HG03064 (cell line): Measurements from ENCODE around the gene C1QL1.

Source experiments
- ATAC-seq: cut with Tn5 transposase; IDR thresholded peaks from one replicate; pipeline ENCODE4 v1.9.1; 2021; ENCODE audit warnings: low read depth; ENCODE audit not compliant: unreplicated experiment

The C1QL1 gene

DNA sequence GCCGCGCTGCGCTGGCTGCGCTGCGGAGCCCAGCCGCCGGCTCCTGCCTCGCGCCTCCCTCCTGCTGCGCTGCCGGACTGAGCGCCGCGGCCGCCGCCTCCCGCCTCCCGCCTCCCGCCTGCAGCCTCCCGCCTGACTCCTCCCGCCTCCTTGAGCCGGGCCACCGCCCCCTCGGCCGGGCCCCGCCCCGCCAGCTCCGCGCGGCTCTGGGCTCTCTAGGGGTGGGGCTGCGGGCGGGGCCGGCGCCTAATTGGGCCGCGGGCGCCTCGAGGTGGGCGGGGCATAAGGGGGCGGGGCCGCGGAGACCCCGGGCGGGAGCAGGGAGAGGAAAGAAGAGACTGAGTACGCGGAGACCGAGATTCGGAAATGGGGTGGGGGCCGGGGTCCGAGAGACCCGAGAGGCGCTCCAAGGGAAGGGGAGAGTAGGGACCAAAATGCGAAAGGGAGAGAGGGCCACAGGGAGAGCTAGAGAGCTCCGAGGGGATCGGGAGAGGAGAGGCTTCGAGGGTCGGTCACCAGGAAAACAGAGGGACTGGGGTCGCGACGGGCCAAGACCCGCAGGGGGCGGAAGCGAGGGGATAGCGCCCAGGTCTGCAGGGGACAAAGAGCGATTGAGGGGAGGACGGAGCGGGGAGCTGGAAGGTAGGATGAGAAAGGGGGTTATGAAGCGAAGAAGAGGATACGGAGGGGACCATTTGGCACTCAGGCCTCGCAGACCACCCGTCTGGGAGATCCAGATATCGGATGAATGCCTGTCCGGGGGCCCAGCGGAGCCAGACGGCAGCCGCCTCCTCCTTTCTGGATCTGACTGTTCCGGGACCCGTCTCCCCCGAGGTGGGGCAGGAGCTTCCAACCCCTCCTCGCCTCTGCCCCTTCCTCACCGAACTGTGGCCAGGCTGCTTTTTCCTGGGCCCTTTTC is at the start of gene C1QL1:
Gene C1QL1 (minus strand): TSS at position 79 of the 919 bp plus-strand sequence. CDS start 255 bp downstream, outside the sequence.
- ATAC-seq, result peak; percentile 73

DNA sequence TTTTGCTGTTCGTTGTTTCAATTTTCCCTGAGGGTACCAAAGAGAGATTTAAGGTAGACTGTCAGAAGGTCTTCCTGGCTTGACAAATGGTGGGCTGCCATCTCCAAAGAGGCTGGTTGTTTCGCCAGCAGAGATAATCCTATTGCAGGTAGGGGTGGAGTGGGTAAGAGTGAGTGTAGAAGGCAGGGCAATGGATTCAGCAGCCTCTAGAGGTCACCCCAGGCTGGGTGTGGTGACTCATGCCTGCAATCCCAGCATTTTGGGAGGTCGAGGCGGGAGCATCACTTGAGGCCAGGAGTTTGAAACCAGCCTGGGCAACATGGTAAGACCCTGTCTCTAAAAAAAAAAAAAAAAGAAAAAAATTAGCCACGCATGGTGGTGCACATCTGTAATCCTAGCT is 48.7 kb upstream of the C1QL1 start:
- no peak for ATAC-seq

DNA sequence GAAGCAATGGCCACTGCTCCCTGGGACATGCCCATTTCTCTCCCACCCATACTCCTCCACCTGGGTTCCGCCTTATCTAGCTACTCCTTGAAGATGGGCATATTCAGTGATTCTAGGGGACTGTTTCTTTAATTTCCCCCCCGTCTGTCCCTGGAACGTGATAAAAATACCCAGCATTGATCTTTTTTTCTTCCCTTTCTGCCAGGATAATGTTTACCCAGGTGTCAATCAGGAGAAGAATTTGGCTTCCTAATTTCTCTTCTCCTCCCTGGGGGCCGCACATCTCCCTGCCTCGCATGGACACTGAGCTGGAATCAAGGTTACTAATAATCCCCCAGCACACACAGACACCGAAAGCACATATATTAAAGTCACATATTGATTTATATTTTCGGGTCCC is 48.1 kb upstream of the C1QL1 start:
- ATAC-seq, result no peak

DNA sequence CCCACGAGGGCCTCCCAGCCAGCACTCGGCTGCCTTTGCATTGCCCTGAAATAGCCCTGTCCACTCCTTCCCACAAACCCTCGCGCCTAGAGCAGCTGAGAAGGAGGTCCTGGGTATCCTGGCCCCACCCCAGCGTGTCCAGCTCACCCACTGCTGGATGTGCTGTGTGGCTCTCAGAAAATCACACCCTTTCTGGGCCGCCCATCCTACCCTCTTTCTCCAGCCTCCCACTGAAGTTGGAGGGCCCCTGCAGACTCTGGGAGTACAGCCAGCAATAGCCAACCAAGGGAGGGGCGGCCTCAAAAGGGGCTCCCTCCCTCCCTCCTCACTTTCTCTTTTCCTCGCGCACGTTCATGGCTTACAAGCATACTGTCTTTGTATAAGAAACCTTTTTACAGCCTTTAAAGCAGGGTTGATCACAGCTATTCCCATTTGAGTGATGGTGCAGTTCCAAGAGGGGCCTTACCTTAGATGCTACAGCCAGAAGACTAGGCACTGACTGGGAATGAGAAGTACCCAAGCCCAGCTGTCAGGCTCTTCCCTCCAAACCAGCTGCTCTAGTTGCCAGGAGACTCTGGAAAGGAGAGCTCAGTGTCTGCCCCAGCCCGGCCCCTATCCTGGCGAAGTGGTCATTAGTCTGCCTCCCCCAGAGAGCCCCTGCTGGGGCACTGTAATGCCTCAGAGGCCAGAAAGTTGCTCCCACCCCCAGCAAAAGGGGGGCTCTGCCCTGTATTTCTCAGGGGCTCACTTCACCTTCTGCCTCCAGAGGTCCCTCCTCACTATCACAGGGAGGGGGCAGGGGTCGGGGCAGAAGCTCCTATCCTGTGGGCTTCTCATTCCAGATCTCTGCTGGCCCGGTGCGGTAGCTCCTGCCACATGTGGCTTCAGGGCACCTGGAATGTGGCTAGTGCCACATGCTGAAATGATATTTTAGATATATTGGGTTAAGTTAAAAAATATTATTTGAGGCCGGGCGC is 45.2 kb upstream of the C1QL1 start:
- no peak for ATAC-seq

DNA sequence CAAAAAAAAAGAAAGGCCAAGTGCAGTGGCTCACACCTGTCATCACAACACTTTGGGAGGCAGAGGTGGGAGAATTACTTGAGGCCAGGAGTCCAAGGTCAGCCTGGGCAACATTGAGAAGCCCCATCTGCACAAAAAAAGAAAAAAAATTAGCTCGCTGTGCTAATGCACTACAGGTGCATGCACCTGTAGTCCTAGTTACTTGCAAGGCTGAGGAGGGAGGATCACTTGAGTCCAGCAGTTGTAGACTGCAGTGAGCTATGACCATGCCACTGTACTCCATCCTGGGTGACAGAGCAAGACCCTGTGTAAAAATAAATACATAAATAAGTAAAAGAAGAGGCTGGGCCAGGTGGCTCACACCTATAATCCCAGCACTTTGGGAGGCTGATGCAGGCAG is 43.7 kb upstream of the C1QL1 start:
- no peak for ATAC-seq

DNA sequence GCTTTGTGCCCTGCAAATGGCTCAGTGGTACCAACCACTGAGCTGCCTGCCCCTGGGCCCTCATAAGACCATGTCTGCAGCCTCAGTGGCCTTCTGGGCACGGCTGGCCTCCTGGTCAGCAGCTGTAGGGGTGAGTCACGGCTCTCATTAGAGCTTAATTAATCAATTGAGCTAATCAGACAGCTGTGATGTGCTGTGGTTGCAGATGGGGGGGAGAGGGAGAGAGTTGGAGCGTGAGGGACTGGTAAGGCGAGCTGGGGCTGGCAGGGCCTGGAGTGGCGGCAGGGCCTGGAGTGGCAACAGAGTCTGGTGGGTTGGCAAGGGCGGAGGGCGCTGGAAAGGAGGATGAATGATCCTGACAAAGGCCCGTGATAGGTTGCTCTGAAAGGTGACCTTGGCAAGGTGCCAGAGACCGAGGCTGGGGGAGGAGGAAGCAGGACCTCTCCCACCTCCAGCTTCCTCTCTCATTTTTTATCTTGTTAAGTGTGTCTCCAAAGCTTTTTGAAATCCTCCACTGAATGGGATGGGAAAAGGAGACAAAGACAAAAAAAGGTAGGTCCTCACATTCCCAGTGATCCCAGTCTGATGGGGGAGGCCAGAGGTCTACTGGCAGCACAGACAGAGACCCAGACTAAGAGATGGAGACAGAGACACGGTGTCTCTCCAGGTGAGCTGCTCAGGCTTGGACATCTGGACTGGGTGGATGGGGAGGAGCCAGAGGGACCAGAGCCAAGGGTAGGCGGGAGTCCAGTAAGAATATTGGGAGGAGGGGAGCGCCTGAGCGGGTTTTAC is 41.8 kb upstream of the C1QL1 start:
- no peak for ATAC-seq

DNA sequence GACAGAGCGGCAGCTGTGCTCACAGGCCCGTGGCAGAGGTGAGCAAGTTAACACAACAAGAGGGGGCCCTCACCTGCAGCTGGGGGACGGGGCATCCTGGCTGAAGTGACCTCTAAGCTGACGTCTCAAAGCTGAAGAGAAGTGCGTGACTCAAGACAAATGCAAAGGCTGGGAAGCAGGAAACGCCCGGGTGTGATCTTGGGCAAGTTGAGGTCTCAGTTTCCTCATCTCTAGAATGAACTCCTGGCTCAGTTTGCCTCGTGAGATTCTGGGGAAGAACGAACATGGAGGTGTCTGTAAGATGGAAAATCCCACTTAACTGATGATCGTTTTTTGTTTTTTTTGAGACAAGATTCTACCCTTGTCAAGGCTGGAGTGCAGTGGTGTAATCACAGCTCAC is 40.1 kb upstream of the C1QL1 start:
- no peak for ATAC-seq

DNA sequence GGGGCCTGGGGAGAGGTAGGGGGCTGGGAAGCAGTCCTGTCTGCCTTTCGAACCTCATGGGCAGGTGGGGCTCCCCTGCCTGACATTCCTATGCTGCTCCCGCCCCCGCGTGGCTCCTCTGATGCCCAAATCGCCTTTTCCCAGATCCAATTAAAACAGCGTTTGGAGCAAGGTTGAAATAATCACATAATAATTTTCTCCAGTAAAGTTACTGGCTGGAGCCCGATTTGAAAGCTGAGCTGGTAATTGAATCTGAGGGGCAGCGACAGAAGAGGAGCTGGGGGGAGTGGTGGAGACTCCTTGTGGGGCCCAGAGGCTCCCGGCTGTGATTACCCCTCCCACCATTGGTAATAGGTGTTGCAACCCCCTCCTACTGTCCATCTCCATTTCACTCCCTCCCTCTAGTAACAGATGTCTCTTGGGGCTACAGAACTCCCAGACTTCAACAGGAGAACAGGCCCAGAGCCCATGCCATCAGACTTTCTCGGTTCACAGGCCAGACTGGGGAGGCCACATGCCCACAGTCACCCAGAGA is 38.9 kb upstream of the C1QL1 start:
- no peak for ATAC-seq

DNA sequence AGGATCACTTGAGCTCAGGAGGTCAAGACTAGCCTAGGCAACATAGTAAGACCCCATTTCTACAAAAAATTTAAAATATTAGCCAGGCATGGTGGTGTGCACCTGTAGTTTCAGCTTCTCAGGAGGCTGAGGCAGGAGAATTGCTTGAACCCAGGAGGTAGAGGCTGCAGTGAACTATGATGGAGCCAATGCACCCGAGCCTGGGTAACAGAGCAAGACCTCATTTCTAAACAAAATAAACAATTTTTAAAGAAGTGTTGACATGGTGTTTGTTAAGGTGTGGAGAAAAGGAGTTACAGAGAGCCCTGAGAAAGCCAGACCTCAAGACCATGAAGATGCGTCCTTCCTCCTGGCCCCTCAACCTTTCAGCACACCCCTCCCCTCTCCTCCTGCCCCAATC is 37.6 kb upstream of the C1QL1 start:
- ATAC-seq, result no peak

DNA sequence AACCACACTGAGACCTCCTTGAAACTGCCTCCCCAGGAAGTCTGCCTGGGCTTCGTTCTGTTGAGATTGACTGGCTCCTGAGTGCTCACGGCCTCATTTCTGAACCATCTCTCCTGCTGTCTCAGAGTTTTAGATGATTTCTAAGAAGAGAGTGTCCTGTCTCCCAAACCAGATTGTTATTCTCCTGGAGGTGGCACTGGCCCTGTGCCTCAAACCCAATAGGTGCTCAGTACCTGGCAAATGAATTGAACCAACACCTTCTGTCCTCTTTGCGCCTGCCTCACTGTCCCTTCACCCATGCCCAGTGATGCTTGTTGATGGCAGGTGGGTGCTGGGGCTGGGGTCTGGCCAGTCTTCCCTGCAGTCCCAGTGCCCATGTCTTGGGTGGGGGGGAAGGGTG is 36.3 kb upstream of the C1QL1 start:
- no peak for ATAC-seq

DNA sequence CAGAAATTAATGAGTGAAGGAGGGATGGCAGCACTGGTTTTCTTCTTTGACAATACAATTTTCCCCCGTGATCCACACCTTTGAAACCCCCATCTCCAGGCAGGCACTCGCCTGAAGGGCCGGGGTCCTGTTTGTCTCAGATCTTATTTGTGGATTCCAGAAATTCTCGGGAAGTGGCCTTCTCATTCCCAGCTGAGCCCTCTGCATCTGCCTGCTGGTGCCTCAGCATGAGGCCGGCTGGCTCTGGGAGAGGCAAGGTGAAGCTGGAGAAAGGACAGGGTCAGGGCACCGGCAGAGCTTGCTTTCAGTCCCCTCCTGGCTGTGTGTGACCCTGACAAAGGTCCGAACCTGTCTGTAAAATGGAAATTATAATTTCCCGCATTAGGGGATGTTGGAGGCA is 35.8 kb upstream of the C1QL1 start:
- no peak for ATAC-seq

DNA sequence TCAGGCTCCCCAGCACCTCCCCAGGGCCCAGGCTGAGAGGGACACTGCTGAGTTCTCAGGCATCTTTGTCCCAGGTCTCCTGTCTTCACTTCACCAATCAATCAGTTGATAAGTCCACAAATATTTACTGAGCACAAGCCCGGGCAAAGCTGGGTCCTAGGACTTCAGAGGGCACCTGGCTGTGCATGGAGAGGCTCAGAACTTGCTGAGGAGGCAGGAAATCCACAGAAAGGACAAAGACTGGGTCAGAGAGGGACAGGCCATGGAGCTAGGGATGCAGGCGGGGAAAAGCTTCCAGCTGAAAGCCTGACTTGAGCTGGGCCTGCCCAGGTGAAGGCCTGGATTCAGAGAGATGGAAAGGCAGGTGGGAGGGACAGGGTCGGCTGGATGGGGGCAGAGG is 33.2 kb upstream of the C1QL1 start:
- ATAC-seq, result no peak

DNA sequence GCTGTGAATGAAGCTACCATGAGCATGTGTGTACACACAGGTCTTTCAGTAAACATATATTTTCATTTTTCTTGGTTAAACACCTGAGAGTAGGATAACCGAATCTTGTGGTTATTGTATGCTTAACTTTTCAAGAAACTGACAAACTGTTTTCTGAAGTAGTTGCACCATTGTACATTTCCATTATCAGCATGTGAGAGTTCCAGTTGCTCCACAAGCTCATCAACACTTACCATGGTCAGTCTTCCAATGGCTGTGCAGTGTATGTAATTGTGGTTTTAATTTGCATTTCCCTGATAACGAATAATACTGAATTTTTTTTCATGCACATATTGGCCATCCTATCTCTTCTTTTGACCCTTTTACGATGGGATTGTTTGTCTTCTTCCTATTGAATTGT is 31.3 kb upstream of the C1QL1 start:
- ATAC-seq, result no peak

DNA sequence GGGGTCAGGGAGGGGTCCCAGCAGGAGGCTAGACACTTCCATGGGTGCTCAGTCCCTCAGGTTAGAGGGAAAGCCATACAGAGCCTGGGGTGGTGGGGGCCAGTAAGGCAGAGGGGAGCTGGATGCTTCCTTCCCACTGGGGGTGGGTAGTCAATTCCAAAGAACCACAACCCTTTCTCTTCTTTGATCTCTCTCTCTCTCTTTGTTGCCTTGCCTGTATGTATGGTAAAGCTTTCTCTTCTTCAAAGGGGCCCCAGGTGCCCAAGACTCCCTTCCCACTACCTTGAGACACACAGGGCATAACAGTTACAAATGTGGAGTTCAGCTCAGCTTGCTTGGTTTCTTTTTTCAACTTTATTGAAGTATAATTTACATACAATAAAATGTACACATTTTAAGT is 30.5 kb upstream of the C1QL1 start:
- no peak for ATAC-seq

DNA sequence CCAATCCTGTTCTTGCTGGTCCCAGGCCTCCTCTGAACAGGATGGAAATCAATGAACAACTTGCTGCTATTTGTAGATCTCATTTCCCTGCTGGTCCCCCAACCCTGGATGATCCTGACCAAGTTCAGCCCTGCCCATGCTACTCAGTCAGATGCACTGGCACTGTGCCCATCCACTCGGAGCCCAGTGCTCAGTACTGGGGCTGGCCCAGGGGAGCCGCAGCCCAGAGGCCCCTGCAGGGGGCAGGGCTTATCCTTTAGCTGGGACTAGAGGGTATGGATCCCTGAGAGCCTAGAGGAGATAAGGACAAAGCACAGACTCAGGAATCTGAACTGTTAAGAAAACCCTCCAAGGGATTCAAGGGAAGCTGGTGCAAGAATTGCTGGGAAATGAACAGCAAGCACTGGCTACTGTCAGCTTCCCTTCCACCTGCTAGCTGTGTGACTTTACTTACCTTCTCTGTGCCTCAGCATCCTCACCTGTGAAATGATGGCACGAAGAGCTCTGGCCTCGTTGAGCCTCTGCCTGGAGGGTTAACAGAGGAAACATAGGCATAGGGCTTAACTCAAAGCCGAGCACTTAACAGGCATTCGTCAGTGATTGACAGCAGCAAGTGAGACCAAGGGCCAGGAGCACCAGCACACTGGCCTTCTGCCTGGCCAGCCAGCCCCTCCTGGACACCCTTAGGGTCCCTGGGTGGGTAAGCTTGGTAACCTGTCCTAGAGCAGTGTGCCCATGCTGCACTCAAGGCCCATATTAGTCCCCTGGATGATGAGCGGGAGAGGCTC is 29.8 kb upstream of the C1QL1 start:
- ATAC-seq, result no peak

DNA sequence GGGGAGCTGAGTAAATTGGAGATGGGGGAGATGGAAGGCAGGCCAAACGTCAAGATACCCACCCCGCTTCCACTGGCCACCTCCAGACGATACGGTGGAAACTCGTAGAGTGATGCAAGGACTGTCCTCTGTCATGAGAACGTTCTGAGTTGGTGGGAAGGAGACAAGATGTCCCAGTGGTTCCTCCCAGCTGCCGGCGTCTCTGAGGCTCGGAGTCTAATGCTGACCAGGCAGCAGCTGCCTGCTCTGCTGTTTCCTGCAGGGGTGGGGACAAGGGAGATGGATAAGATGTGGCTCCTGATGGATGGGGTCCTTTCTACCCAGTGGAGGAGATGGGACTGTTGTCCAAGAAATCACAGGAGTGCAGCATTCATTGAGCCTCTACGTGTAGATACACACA is 28.2 kb upstream of the C1QL1 start:
- ATAC-seq, result no peak

DNA sequence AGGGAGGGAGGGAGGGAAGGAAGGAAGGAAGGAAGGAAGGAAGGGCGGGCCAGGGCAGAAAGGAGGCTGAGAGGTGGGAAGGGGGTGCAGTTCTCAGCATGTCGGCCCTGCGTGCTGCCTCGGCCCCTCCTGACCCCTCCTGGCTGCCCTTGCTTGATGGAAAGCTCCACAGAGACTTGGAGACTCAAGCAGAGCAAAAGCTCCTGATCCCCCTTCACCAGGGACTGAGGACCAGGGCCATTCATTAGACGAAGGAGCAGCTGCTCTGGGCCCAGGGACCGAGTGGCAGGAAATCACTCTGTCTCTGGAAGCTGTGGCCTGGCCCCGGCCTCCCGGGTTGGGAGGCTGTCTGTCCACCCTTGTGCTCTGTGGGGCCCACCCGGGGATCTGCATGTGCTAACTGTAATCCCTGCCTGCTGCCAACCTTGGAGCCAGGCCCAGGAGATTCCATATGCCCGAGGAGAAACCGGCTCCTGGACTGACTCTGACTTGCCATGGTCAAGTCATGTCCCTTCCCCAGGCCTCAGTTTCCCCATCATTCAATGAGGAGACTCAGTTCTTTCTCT is 27.4 kb upstream of the C1QL1 start:
- no peak for ATAC-seq

DNA sequence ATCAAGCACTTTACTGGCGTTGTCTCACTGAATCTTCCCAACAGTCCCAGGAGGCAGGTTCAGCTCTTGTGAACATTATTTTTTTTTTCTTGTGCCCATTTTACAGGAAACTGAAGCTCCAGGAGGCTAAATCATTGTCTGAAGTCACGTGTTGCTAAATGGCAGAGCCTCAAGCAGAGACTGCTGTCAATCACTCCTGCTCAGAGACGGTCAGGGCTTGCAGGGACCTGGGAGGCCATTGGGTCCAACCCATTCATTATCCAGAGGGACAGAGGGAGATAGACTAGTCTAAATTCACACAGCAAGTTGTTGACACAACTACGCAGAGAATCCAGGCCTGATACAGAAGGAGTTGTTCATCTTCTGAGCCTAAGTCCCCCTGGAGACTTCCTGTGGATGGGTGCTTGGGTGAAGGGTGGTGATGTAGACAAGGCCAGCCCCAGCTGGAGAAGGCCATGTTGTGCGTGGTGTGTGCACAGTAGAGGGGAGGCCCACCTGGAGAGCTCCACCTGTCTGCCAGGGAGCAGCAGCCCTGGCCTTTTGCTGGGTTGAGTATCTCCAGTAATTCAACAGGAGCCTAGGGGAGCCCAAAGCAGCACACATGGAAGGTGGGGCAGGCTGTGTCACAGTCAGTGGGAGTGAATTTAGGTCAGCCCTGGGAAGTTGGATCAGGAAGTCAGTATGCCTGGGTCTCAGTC is 24.3 kb upstream of the C1QL1 start:
- no peak for ATAC-seq

DNA sequence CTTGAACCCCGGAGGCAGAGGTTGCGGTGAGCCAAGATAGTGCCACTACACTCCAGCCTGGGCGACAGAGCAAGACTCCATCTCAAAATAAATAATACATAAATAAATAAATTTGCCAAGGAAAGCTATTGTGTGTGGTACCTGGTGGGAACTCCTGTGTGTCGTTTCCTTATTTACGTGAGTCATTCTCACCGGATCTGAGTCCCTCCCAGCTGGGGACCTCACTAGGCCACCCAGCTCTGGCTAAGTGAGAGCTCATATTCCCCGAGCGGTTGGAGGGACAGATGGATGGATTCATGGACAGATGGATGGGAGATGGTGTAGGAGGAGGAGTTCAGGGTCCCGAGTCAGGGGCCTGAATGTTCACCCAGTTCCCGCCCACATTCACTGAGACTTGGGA is 22.9 kb upstream of the C1QL1 start:
- ATAC-seq, result no peak
